ENCODE data around the gene CNOT3.
A peak's percentile ranks its signal among the peaks of the same experiment; 100 is the strongest.

Gene CNOT3

DNA sequence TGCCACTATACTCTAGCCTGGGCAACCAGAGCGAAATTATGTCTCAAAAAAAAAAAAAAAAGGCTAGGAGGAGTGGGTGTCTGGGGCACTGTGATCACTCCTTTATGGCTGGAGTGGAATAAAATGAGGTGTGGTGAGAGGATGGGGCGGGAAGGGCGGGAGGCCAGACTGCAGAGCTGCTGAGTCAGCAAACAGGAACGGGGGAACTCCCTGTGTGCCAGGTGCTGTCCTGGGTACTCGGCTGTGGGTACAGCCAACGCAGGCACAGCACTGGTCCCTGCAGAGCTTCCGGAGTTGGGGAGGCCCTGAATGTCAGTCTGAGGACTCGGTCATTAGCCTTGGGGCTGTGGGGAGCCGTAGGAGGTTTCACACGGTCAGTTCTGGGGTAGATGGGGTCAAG is 16.3 kb upstream of the CNOT3 start:
- DNase-seq = no peak

DNA sequence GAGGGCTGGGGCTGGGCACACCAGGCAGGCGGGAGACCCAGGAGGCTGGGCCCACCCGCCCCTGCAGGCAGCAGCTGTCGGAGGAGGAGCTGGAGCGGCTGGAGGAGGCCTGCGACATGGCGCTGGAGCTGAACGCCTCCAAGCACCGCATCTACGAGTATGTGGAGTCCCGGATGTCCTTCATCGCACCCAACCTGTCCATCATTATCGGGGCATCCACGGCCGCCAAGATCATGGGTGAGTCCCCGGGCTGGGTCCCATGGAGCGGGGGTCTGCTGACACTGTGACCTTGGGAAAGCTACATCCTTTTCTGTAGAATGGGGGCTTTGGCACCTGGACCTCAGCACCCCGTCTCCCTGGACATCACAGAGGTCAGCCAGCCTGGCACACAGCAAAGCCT is 13.9 kb upstream of the CNOT3 start:
- DNase-seq = no peak

DNA sequence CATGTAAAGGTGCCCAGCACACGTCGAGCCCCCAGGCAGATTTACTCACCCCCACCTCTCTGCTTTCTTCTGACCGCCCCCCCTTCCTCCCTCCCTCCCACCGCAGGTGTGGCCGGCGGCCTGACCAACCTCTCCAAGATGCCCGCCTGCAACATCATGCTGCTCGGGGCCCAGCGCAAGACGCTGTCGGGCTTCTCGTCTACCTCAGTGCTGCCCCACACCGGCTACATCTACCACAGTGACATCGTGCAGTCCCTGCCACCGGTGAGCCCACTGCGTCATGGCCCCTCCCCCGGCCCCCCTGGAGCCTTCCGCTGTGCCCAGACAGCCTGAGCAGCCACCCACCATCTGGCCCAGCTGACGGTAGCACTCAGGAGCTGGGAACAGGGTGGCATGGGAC is 13.2 kb upstream of the CNOT3 start:
- DNase-seq = no peak

DNA sequence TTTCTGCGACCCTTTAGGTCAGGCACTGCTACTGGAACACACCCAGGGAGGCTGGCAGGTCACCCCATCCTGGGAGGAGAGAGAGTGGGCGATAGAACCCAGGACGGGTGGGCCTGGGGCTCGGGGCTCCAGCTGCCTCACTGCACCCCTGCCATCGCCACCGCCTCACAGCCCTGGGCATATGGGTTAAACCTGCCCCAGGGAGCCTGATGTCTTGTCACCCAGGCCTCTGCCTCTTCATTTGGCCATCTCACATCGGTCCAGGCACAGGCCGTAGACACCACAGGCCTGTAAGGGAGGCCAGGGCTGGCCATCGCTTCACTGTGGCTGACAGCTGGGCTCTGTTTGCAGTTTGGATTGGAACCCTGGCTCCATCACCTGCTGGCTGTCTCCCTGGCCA is 11.8 kb upstream of the CNOT3 start:
- DNase-seq = no peak

DNA sequence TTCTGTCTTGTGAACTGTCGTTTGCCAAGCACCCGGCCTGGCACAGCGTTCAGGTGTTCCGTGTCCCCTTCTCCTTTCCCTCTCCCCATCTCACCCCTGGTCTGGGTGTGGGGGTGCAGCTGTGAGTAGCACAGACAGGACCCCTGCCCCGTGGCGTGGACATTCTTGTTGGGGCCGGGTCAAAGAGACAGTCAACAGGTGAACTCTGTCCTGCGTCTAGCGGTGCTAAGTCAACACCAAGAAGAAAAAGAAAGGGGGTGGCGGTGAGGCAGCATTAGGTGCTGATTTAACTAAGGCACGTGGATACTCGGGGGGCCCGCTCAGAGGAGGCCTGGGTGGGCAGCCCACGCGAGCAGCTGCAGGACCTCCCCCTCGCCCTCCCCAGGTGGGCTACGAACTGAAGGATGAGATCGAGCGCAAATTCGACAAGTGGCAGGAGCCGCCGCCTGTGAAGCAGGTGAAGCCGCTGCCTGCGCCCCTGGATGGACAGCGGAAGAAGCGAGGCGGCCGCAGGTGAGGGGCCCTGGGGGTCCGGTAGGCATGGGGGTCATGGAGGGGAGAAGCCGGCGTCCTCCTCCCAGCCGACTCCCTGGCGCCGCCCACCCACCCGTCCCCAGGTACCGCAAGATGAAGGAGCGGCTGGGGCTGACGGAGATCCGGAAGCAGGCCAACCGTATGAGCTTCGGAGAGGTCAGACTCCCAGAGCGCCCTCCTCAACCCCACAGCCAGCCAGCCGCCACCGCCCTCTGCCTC is 9.7 kb upstream of the CNOT3 start:
- DNase-seq = no peak

DNA sequence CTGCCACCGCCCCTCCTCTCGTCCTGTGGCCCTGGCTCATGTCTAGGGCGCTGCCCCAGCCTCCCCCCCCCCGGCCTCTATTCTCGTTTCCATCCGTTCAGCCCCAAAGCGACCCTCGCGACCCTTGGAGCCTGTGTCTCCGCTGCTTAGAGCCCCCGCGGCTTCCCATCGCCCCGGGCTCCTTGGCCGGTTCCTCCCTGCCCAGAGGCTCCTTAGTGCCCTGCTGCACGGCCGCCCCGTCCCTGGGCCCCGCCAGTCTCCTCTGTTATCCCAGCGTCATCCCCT is 9.2 kb upstream of the CNOT3 start:
- DNase-seq = no peak

DNA sequence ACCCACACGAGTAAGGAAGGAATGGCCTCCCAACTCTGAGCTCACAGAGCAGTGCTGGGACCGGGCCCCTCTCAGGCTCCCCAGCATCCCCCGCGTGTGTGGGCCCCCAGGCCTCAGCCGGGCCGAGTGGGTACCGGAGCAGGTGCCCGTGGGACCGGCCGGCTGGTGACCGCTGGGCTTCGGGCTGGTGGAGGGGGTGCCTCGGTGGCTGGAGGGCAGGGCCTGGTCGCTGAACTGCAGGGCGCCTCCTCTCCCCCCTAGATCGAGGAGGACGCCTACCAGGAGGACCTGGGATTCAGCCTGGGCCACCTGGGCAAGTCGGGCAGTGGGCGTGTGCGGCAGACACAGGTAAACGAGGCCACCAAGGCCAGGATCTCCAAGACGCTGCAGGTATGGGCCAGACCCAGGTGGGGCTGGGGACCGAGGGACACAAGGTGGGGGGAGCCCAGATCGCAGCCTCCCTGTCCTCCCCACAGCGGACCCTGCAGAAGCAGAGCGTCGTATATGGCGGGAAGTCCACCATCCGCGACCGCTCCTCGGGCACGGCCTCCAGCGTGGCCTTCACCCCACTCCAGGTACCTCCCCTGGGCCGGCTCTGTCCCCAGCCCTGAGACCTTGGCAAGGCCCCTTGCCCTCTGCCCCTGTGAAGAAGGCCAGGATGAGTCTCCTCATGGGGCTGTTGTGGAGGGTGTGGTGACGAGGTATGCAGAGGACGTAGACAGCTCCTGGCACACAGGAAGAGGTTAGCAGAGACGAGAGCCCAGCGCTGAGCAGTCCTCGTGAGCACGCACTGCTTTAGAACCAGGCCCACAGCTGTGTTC is 8.6 kb upstream of the CNOT3 start:
- DNase-seq = no peak

DNA sequence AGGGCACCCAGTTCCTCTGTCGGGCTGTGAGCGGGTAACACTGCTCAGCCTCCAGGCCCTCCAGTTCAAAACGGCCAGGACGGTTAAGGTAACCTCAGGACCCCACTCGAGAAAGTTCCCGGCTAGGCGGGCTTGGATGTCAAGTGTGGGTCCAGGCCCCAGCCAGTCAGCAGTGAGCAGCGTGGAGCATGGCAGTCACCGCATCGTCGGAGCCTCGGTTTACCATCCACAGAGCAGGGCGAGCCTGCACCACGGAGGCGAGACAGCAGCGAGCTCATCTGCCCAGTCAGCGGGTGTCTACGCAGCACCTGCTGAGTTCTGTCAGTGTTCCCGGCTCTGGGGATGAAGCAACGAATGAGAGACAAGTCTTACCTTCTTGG is 8.0 kb upstream of the CNOT3 start:
- no peak for DNase-seq

DNA sequence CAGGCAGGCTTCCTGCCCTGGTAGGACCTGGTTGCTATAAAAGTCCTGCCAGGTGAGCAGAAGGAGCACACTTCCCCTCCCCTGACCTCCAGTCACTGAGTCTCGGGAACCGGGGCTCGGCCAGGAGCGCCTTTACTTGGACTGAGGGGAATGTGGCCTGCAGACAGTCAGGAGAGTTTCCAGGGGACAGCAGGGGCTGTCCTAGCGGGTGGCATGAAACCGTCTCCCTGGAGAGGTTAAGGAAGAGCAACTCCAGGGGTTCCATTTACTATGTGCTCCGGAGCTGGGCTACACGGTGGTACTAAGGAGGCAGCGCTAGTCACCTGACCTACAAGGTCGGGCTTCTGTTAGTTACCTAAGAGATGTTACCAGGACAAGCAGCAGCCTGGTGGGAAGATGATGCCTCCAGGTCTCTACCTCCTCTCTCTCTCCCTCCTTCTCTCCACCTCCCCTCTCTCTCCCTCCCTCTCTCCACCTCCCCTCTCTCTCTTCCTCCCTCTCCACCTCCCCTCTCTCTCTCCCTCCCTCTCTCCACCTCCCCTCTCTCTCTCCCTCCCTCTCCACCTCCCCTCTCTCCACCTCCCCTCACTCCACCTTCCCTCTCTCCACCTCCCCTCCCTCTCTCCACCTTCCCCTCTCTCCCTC is 4.1 kb upstream of the CNOT3 start:
- DNase-seq = peak in 2 of 4 experiments; percentile 12 to 77

DNA sequence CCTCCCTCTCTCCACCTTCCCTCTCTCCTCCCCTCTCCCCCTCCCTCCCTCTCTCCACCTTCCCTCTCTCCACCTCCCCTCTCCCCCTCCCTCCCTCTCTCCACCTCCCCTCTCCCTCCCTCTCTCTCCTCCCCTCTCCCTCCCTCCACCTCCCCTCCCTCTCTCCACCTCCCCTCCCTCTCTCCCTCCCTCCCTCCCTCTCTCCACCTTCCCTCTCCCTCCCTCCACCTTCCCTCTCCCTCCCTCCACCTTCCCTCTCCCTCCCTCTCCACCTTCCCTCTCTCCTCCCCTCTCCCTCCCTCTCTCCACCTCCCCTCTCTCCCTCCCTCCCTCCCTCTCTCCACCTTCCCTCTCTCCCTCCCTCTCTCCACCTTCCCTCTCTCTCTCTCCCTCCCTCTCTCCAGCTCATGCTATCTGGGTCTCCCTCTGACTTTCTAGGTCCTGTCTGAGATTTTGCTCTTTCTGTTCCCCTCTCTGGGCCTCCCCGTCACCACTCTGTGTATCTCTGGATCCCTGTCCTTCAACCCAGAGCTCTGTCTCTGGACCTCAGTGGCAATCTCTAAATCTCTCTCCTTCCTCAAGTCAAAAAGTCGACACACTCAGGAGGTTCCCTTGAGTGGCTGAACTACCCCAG is 3.5 kb upstream of the CNOT3 start:
- DNase-seq = no peak

DNA sequence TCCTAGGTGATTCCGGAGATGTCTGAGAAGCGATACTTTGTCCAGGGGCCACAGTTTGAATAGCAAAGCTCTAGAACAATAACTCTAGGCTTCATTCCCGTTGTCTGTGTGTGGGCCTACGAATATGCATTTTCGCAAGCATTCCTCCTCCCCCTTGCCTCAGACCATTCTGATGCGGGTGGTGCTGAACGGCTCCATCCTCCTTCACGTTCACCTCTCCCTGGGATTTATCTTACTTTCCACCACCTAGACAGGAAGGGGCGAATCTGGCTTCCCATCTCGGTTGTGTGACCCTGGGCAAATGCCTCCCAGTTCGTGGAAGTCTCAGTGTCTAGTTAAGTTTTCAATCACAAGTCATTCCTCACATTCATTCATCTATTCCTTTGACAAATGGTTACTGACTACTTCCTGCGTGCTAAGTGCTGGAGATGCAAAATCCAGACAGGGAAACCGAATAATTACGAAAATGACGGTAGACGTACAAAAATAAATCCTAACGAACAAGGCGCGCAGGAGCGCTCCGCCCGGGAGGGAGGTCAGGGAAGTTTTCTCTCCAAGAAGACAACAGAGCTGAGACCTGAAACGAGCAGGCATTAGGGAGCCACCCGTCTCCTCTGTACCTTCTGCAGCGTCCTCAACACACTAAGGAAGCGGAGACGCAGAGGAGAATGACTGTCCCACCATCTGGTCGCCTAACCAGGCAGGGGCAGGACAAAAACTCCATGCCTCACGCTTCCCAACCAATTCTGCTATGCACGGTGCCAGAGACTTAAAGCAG is 1.3 kb upstream of the CNOT3 start:
- DNase-seq = peak in 2 of 4 experiments; percentile 19 to 45

DNA sequence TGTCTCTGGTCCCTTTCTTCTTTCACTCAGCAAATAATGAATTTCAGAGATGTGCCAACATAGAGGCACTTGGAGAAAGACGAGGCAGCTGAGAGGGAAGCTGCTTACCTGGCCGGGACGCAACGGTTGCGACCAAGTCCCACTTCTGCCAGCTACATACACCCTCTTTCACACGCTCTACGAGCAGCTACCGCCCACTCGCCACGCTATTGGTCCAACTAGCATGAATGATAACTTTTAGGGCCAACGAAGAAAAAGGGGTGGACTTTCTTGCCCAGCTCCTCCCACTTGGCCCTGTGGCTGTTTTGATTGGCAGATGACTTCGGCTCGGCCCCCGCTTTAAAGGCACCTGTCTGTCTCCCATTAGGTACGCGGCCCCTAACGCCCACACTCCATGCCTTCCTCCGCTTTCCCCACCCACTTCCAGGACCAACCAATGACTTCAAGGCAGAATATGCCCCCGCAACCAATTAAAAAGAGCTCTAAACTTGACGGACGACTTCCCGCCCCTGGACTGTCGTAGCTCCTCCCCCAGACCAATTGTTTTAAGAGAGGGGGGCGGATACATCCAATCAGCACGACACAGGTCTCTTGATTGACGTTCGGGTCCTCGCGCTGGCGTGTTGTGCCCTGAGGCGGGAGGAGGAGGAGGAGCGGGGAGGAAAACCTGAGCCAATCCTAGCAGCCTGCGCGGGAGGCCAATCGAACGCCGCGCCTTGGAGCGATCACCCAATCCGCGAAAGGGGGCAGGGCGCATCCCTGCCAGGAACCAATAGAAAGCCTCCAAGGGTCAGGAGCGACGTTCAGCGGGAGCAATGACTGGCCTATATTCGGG is 481 bp upstream of the CNOT3 start:
- peak; percentile 100 for DNase-seq

DNA sequence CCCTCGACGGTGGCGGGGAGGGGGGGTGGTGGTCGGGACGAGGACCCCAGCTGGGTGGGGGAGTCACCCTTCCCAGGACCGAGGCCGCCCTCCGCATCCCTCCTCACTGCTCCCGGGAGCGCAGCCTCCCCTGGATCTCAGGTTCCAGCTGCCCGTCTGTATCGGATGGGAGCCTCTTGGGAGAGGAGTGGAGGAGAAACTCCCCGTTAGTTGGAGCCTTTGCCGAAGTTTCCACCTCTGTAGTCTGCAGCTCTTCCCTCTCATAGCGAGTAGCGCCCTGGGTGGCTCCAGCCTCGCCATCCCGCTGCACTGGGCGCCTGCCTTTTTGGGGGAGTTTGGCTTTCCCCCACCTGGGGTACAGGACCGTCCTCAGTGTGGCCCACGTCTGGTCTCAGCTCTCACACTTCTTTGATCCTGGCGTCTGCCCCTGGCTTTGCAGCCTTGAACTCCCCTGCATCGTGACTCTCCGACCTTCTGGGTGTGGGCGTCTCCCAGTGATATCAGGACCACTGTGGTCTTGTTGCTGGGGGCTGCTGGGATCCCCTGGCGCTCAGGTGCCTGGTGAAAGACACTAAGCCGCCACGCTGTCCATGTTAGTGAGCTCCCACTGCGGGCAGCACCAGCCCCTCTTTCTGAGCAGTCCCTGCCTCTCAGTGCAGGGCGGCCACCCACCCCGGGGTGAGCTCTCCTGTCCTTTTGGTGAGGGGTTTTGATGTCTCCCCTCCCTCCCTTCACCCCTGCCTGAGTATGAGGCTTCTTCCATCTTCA is 1.1 kb downstream of the CNOT3 start:
- DNase-seq = peak in 1 of 4 experiments; percentile 31

DNA sequence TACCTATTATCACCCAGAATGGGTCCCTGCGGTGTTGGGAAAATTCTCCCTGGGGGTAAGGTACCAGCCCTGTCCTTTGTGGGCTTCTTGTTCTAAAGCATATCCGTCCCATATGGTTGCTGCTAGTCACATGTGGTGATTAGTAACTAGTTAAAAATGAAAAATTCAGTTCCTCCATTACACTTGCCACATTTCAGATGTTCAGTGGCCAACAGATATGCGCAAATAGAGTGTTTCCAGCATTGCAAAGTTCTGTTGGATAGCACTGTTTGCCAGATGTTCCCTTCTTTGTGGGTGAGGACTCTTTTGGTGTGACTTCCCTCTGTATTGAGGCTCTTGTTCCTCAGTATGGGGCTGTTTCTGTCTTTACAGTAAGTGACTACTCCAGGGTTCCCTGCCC is 3.8 kb downstream of the CNOT3 start:
- DNase-seq = no peak

DNA sequence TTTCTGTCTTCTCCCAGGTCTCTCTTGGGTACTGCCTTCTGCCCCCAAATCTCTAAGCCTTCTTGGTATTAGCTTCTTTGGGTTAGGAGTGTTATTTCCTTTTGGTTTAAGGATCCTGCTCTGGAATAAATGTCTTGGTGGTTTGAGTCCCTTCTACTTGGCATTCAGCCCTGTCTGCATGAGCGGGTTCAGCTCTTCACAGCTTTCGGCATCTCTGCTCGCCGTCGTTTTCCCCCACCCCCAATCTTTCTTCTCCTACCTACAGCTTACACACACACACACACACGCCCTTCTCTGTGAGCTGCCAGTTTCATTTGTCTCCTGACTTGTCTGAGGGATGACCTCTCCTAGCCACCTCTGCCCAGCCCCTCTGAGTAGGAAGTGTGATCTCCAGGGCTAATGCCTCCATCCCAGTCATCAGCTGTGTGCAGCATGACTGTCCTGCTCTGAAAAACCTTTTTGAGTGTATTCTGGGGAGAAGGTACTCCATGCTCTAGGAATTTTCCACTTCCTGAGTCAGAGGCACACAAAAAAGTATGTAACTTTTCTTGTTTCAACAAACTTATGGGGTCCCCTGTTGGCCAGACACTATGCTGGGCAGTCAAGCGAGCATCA is 4.7 kb downstream of the CNOT3 start:
- no peak for DNase-seq

DNA sequence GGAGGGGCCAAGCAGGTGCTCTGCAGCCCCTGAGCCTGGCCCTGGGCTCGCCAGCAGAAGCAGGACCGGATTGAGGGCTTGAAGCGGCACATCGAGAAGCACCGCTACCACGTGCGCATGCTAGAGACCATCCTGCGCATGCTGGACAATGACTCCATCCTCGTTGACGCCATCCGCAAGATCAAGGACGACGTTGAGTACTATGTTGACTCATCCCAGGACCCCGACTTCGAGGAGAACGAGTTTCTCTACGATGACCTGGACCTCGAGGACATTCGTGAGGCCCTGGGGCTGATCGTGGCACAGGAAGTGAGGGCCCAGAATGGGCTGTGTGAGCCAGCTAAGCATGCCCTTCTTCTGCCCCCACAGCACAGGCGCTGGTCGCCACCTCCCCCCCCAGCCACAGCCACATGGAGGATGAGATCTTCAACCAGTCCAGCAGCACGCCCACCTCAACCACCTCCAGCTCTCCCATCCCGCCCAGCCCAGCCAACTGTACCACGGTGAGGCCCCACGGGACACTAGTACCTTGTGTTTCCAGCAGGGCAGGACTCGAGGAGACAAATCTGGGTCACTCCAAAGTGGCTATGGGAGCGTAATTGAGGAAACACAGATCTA is 8.1 kb downstream of the CNOT3 start:
- no peak for DNase-seq

DNA sequence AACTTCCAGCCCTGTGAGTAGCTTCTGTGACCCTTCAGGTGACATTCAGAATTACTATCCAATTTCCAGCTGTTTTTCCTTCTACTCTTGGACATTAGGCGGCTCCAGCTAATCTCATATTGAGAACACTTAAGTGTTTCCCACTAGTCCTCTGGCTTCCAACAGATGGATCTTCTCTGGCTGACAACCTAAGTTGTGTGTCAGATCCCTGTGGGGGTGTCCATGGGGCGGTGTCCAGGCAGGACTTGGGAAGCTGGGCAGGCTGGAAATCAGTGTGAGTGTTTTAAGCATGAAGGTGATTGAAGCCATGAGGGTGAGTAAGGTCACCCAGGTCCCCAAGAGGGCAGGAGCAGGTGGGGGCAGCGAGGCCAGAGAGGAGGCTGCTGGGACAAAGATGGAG is 10.1 kb downstream of the CNOT3 start:
- DNase-seq = no peak

DNA sequence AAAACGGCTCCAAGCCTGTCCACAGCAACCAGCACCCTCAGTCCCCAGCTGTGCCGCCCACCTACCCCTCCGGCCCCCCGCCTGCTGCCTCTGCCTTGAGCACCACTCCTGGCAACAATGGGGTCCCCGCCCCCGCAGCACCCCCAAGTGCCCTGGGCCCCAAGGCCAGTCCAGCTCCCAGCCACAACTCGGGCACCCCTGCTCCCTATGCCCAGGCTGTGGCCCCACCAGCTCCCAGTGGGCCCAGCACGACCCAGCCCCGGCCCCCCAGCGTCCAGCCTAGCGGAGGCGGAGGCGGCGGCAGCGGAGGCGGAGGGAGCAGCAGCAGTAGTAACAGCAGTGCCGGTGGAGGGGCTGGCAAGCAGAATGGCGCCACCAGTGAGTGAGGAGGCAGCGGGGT is 10.6 kb downstream of the CNOT3 start:
- DNase-seq = no peak

DNA sequence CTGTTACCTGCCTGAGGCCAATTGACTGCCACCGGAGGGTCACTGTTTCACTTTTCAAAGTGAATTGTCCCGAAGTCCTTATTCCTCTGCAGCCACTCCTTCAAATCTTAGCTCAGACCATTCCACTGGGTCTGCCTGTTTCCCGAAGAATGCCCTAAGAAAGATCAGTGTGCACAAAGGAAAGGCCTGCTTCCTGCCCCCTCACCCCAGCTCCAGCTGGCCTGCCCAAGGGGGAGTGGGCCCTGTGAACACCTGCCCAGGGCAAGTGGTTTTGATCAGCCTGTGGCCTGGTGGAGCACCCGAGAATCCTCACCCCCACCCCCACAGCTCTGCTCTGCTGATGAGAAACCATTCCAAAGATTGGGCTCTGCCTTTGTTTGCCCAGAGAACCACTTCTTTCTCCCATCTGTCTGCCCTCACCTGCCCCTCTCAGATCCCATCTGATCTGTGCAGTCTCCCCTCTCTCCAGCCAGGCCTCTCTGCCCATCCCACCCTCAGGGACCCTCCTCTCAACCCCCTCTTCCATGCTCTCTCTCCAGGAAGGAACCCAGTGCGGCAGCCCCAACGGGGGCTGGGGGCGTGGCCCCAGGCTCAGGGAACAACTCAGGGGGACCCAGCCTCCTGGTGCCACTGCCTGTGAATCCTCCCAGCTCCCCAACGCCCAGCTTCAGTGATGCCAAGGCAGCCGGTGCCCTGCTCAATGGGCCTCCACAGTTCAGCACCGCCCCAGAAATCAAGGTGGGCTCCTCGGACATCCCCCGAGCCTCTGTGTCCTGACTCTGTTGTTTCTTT is 11.7 kb downstream of the CNOT3 start:
- no peak for DNase-seq

All from suppressor macrophage (primary cell).